ENCODE results near the gene TSPAN33. TPM values are rescaled to one million over a fixed set of nuclear protein-coding genes. Genes with fewer than 3 reads are reported as not detected.
"Not testable (repeated sequence)": the region's sequence is repeated elsewhere in the genome, so short reads cannot be mapped to it uniquely, and the experiment has no call there.

Gene TSPAN33
- total RNA-seq, 1 experiment from 2014 or later = 4.2 TPM

DNA sequence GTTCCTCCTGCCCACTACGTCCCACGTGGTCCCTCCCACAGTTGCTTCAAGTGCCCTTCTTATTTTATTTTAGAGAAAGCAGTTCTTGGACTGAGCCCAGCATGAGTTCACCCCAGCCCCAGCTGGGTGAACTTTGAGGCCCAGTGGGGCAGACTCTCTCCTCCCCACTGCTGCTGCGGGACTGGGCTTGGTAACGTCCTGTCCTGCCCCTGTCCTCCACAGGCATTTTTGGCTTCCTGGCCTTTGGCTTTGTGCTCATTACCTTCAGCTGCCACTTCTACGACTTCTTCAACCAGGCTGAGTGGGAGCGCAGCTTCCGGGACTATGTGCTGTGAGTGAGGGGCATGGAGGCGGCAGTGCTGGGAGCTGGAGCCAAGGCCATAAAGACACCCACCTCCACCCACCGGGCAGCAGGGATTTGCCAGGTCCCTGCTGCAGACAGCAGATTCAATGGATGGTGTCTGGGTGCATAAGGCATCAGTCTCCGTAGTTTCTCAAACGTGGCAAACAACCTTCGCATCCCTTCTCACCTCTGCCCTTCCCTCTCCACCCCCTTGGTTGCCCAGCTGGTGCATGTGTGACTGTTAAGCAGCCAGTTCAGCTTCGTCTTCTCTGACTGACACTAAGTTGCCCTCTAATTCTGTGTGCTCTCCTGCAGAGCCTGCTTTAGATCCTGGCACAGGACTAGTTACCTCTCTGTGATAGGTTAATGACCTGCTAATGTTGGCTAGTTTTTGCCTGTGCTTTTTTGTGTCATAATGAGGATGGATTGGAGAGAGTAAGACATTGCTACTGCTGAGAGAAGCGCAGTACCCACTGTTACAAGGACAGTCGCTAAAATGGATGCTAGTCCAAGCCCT, 64.8 kb downstream of the TSPAN33 start:
- no peak for DNase-seq (ENCODE audit: low read depth)

DNA sequence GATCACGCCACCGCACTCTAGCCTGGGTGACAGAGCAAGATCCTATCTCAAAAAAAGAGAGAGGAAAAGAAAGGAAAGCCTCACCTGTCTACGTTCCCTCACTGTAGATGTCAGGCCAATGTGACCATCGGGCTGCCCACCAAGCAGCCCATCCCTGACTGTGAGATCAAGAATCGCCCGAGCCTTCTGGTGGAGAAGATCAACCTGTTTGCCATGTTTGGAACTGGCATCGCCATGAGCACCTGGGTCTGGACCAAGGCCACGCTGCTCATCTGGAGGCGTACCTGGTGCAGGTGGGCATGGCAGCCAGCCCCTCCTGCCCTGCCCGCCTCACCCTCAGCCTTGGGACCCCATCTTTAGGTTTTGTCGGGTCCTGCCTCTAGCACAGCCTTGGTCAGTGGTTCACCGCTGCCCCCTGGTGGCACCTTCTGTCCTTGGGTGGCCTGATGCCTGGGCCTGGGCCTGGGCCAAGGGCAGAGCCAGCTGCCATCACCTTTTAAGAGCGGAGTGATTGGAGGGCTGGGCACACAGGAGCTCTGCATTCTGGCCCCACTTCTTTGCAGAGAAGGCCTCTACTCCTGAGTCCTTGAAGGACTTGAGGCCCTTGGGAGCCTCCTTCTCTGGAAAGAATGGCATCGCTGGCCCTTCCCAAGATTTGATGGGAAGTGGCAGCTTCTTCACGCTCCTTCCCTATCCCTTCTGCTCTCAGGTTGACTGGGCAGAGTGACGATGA, 65.9 kb downstream of the TSPAN33 start:
- DNase-seq (ENCODE audit: low read depth) = peak; percentile 48

DNA sequence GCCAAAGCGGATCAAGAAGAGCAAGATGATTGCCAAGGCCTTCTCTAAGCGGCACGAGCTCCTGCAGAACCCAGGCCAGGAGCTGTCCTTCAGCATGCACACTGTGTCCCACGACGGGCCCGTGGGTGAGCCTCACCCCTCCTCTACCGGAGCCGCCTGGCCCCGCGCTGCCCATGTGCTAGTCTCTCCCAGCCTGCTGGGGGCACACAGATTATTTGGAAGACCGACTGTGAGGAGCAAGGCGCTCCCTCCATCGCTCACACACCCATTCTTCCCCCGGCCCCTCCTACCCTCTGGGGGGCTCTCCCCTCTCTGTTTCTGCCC, 66.4 kb downstream of the TSPAN33 start:
- no peak for DNase-seq (ENCODE audit: low read depth)

DNA sequence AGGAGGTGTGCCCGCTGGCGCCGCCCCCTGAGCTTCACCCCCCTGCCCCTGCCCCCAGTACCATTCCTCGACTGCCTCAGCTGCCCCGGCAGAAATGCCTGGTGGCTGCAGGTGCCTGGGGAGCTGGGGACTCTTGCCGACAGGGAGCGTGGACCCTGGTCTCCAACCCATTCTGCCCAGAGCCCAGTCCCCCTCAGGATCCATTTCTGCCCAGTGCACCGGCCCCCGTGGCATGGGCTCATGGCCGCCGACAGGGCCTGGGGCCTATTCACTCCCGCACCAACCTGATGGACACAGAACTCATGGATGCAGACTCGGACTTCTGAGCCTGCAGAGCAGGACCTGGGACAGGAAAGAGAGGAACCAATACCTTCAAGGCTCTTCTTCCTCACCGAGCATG, 67.6 kb downstream of the TSPAN33 start:
- DNase-seq (ENCODE audit: low read depth) = no peak

DNA sequence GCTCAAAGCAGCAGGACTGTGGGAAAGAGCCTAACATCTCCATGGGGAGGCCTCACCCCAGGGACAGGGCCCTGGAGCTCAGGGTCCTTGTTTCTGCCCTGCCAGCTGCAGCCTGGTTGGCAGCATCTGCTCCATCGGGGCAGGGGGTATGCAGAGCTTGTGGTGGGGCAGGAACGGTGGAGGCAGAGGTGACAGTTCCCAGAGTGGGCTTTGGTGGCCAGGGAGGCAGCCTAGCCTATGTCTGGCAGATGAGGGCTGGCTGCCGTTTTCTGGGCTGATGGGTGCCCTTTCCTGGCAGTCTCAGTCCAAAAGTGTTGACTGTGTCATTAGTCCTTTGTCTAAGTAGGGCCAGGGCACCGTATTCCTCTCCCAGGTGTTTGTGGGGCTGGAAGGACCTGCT, 68.1 kb downstream of the TSPAN33 start:
- no peak for DNase-seq (ENCODE audit: low read depth)

DNA sequence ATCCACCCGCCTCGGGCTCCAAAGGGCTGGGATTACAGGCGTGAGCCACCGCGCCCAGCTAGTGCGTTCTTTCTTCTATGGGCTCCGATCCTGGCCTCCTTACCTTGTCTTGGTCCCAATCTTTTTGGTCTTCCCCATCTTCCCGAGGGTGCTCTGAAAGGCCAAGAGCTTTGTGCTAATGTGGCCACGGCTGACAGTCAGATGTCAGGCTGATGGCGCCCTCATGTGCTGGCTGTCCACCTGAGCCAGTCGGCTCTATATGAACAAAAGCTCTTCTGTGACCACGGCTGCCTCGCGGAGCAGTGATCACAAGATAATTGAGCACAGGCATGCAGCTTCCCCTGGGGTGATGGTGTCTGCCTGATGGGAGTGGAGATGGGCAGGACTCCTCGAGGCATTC, 69.3 kb downstream of the TSPAN33 start:
- DNase-seq (ENCODE audit: low read depth) = peak; percentile 51

DNA sequence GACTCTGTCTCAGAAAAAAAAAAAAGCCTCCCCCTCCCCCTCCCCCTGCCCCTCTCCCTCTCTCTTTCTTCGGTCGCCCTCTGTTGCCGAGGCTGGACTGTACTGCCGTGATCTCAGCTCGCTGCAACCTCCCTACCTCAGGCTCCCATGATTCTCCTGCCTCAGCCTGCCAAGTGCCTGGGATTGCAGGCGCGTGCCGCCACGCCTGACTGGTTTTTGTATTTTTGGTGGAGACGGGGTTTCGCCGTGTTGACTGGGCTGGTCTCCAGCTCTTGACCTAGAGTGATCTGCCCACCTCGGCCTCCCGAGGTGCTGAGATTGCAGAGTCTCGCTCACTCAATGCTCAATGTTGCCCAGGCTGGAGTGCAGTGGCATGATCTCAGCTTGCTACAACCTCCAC, 71.2 kb downstream of the TSPAN33 start:
- DNase-seq (ENCODE audit: low read depth) = not testable (repeated sequence)

DNA sequence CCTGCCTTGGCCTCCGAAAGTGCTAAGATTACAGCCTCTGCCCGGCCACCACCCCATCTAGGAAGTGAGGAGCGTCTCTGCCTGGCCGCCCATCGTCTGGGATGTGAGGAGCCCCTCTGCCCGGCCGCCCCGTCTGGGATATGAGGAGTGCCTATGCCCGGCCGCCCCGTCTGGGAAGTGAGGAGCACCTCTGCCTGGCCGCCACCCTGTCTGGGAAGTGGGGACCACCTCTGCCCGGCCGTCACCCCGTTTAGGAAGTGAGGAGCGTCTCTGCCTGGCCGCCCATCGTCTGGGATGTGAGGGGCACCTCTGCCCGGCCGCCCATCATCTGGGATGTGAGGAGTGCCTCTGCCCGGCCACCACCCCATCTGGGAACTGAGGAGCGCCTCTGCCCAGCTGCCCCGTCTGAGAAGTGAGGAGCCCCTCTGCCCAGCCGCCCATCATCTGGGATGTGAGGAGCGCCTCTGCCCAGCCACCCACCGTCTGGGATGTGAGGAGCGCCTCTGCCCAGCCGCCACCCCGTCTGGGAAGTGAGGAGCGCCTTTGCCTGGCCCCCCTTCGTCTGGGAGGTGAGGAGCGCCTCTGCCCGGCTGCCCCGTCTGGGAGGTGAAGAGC, 71.7 kb downstream of the TSPAN33 start:
- not testable (repeated sequence) for DNase-seq (ENCODE audit: low read depth)

DNA sequence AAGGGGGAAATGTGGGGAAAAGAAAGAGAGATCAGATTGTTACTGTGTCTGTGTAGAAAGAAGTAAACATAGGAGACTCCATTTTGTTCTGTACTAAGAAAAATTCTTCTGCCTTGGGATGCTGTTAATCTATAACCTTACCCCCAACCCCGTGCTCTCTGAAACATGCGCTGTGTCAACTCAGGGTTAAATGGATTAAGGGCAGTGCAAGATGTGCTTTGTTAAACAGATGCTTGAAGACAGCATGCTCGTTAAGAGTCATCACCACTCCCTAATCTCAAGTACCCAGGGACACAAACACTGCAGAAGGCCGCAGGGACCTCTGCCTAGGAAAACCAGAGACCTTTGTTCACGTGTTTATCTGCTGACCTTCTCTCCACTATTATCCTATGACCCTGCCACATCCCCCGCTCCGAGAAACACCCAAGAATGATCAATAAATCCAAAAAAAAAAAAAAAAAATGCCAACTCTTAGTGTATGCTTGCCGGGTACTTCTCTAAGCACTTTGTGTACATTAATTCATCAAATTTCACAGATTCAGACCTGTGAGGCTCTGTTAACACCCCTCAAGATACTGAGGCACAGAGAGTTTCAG, 72.4 kb downstream of the TSPAN33 start:
- not testable (repeated sequence) for DNase-seq (ENCODE audit: low read depth)

DNA sequence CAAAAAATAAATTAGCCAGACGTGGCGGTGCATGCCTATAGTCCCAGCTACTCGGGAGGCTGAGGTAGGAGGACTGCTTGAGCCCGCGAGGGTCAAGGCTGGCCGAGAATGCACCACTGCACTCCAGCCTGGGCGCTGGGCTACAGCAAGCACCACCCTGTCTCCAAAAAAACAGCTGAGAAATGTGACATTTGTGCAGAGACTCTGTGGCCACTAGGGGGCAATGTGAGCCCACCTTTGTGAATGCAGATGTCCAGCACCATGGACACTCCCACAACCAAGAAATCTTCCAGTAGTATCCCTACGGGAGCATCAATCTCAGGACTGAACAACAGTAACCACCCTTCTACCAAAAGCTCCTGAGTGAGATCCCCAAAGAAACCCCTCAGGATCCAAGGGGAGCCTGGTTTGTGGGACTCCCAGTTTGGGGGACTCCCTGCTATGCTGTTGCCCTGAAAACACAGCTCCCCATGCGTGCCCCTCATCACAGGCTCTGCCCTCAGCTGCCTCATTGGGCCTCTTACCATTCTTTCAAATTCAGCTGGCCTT, 74.1 kb downstream of the TSPAN33 start:
- DNase-seq (ENCODE audit: low read depth) = peak; percentile 84

DNA sequence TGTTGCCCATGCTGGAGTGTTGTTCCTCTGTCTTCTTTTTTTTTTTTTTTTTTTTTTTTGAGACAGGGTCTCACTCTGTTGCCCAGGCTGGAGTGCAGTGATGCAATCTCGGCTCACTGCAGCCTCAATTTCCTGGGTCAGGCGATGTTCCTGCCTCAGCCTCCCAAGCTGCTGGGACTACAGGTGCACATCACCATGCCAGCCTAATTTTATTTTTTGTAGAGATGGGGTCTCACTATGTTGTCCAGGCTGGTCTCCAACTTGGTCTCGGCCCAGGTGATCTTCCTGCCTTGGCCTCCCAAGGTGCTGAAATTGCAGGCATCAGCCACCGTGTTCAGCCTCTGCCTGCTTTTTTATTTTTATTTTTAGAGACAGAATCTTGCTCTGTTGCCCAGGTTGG, 74.7 kb downstream of the TSPAN33 start:
- not testable (repeated sequence) for DNase-seq (ENCODE audit: low read depth)

Other genes starting within 250 kb of the TSPAN33 start
- gene KCP, start 234.0 kb upstream of the TSPAN33 start, total RNA-seq (2014; rRNA removed; shearing (Covaris generic)) = not detected in 2 replicates
- 0.64 and 1.8 TPM in 2 replicates for gene IRF5, start 206.8 kb upstream of the TSPAN33 start, total RNA-seq (2014; rRNA removed; shearing (Covaris generic))
- gene TNPO3, start 89.6 kb upstream of the TSPAN33 start, total RNA-seq (2014; rRNA removed; shearing (Covaris generic)) = 48.1 and 70.7 TPM in 2 replicates
- 0.64 and 3.1 TPM in 2 replicates for gene SMO, start 43.9 kb downstream of the TSPAN33 start, total RNA-seq (2014; rRNA removed; shearing (Covaris generic))
- 8.1 and 8.2 TPM in 2 replicates for gene AHCYL2, start 80.3 kb downstream of the TSPAN33 start, total RNA-seq (2014; rRNA removed; shearing (Covaris generic))

All from M059J (cell line).